ENCODE data around the gene C16orf54. TPM values are rescaled to one million over a fixed set of nuclear protein-coding genes. Genes with fewer than 3 reads are reported as not detected.

The C16orf54 gene
- total RNA-seq, 4 donors from 2014 or later = 0.27 to 1.1 TPM; not detected in 2

DNA sequence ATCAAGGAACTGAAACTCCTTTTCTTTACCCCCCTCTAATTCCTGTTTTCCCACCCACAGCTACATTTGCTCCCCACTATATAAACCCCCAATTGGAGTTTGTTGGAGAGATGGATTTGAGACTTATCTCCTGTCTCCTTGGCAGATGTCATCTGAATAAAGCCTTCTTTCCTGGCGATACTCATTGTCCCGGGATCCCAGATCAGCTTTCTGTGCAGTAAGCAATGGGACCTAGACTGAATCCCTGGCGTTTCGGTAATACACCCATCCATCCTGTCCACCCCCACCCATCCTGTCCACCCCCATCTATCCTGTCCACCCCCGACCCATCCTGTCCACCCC is 44.6 kb downstream of the C16orf54 start:
- DNase-seq (ENCODE audit: low spot score in 2 of 2) = no peak
- no peak overlapping the region for H3K4me3 ChIP-seq (ENCODE audit: low read depth, poor library complexity, severe bottlenecking)
- 83 to 84% methylated on average over 5 of the region's 5 CpGs for WGBS, 2 donors
- TF ChIP-seq CTCF (IDR thresholded peaks at IDR 0.05) = no peak
- TF ChIP-seq POLR2A (IDR thresholded peaks at IDR 0.05) = no peak
- intact Hi-C loops (cut with DNase I; ENCODE audit: low total_unique reads) = loop anchor here (10.0 kb wide), 1 partner anchor 144 kb away; no protein-coding TSS in a partner anchor

DNA sequence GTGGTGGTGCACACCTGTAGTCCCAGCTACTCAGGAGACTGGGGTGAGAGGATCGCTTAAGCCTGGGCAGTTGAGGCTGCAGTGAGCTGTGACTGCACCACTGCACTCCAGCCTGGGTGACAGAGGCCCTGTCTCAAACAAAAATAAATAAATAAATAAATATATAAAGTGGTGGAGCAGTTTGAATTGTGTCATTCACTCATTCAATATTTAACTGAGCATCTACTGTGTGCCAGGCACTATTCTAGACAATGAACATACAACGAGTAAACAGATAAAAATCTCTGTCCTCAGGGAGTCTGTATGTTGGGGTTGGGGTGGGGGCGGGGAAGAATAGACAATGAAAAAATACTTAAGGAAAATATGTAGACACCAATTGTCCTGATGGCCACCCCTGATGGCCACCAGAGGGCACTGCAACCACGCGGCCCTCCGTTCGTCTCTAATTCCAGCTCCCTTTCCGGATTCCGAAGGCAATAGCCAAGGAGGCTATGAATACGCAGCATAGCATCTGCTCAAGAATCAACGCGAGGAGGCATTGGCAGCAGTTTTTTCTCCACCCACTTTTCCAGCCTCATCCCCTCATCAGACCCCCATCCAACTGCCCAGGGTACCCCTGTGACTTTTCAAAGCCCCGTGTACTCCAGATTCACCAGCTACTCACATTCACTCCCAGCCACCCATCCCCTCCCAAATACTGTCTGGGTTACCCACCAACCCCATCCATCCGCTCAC is 45.4 kb downstream of the C16orf54 start:
- no peak for TF ChIP-seq POLR2A (IDR thresholded peaks at IDR 0.05)
- TF ChIP-seq CTCF (IDR thresholded peaks at IDR 0.05) = no peak
- intact Hi-C loops (cut with DNase I; ENCODE audit: low total_unique reads) = loop anchor here (10.0 kb wide), 1 partner anchor 144 kb away; no protein-coding TSS in a partner anchor

GRCh38 chr16:29699324-29700219 is 46.2 kb downstream of the C16orf54 start:
- DNase-seq (ENCODE audit: low spot score in 2 of 2) = no peak
- intact Hi-C loops (cut with DNase I; ENCODE audit: low total_unique reads) = loop anchor here (5.0 to 10.0 kb wide), 2 partner anchors 145 to 328 kb away; no protein-coding TSS in a partner anchor
- no peak overlapping the region for H3K4me3 ChIP-seq (ENCODE audit: low read depth, poor library complexity, severe bottlenecking)
- TF ChIP-seq CTCF (IDR thresholded peaks at IDR 0.05) (no peak), POLR2A (IDR thresholded peaks at IDR 0.05) (no peak)
- whole genome bisulfite sequencing, 2 donors = 73 to 79% methylated on average over 11 of the region's 11 CpGs

More for the DNA sequence above, 45.4 kb downstream of the C16orf54 start:
- no peak overlapping the region for H3K4me3 ChIP-seq (ENCODE audit: low read depth, poor library complexity, severe bottlenecking)
- peak; percentile 67 to 94 for DNase-seq (ENCODE audit: low spot score in 2 of 2)
- 15 to 17% methylated on average over 14 of the region's 14 CpGs for WGBS, 2 donors

DNA sequence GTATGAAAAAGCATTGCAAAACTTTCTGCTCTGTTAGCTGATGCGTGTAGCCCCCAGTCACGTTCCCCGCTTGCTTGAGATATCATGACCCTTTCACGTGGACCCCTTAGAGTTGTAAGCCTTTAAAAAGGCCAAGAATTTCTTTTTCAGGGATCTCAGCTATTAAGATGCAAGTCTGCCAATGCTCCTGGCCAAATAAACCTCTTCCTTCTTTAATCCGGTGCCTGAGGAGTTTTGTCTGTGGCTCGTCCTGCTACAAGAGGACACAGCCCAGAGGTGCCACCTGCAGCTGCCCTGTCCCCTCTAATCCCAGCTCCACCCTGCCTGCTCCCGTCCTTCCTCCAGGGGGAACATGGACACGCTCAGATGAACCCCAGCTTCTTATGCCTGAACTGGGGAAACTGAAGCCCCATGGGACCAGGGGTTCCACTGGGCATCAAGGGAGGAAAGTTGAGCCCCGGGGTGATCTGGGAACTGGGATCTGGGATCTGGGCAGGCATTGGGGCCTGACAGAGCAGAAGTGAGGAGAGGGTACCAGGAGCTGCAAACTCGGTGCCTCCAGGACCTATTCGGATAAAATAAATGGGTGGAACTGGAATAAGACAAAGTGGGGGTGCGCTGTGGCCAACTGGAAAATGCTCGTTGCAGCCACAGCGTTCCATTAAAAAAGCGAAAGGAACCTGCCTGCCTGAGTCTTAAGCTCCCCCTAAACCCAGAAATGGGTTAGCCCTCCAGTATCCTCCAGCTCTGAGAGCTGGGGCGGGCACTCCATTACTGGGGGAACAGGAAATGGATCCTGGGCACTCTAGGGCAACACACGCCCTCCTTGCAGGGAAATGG is 47.1 kb downstream of the C16orf54 start:
- WGBS, 2 donors = 89 to 91% methylated on average over 17 of the region's 17 CpGs
- intact Hi-C loops (cut with DNase I; ENCODE audit: low total_unique reads) = loop anchor here (5.0 kb wide), 1 partner anchor 329 kb away; no protein-coding TSS in a partner anchor

More for the DNA sequence above, 47.1 kb downstream of the C16orf54 start:
- no peak overlapping the region for H3K4me3 ChIP-seq (ENCODE audit: low read depth, poor library complexity, severe bottlenecking)
- DNase-seq (ENCODE audit: low spot score in 2 of 2) = no peak
- TF ChIP-seq POLR2A (IDR thresholded peaks at IDR 0.05) (no peak), CTCF (IDR thresholded peaks at IDR 0.05) (no peak)

Data from lower leg skin (tissue), 4 donors.